ENCODE results near the gene LAMA4.

Gene LAMA4

GRCh38 chr6:112117554-112117953 lies 136.8 kb downstream of the LAMA4 start:
- Histone ChIP-seq H3K18ac (ENCODE audit: low read length) (no peak overlapping the region), H4K12ac (ENCODE audit: low read depth, low read length) (no peak overlapping the region), H2BK120ac (ENCODE audit: insufficient read depth, low read length, poor library complexity) (no peak overlapping the region), H2BK12ac (ENCODE audit: low read length) (no peak overlapping the region), H2AK5ac (ENCODE audit: low read length) (no peak overlapping the region), H3K4ac (ENCODE audit: low read depth, low read length) (no peak overlapping the region), H3K23ac (ENCODE audit: low read length) (no peak overlapping the region), H3K27ac (ENCODE audit: low read depth, low read length) (no peak overlapping the region), H4K91ac (ENCODE audit: low read depth, low read length) (no peak overlapping the region), H3K9ac (ENCODE audit: low read length) (no peak overlapping the region), H3K14ac (ENCODE audit: low read length) (no peak overlapping the region), H3K4me2 (ENCODE audit: low read length) (no peak overlapping the region), H3K79me1 (ENCODE audit: low read length) (no peaks in the 10 kb centered on the region), H2BK5ac (ENCODE audit: low read depth, low read length, poor library complexity) (no peak overlapping the region), H3K36me3 (ENCODE audit: control insufficient read depth in 1 of 2, insufficient read depth in 2 of 2, low read length in 2 of 2) (no peaks in the 10 kb centered on the region), H3K79me2 (ENCODE audit: control insufficient read depth, insufficient read depth, low read length, poor library complexity) (no peaks in the 10 kb centered on the region), H2AFZ (ENCODE audit: insufficient read depth, low read length, poor library complexity) (no peak overlapping the region), H3K4me3 (ENCODE audit: low read depth, low read length) (no peak overlapping the region), H3K9me3 (ENCODE audit: insufficient read depth, low read depth, low read length) (no peaks in the 10 kb centered on the region), H3K4me1 (ENCODE audit: control insufficient read depth in 1 of 2, insufficient read depth in 2 of 2, low read length in 2 of 2) (no peaks in the 10 kb centered on the region), H4K8ac (ENCODE audit: low read depth, low read length) (no peak overlapping the region), H3K27me3 (ENCODE audit: insufficient read depth, low read length) (no peaks in the 10 kb centered on the region)
- WGBS (ENCODE audit: extremely low coverage, insufficient coverage, insufficient read length): no CpG with 5 or more reads among the region's 1 CpG
- peak in 1 of 2 donors; percentile 31 for DNase-seq

DNA sequence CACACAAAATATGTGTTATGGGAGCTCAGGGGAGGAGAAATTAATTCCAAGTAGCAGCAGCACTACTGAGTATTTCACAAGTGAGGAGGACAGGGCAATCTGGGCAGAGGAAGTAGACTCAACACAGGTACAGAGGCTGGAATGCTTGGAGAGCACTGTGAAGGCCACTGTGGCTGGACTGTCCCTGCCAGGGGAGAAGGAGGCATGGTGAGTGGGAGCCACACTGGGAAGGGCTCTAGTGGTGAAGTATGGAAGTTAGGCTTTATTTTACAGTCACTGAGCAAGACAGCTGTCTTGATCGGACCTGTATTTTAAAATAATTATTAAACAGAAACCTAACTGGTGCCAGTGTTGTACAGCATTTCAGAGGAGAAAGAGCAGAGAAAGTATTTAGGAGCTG lies 138.1 kb downstream of the LAMA4 start:
- Histone ChIP-seq H3K14ac (ENCODE audit: low read length) (no peak overlapping the region), H3K27me3 (ENCODE audit: insufficient read depth, low read length) (no peaks in the 10 kb centered on the region), H3K18ac (ENCODE audit: low read length) (no peak overlapping the region), H3K4me2 (ENCODE audit: low read length) (no peak overlapping the region), H2BK120ac (ENCODE audit: insufficient read depth, low read length, poor library complexity) (no peak overlapping the region), H2BK12ac (ENCODE audit: low read length) (no peak overlapping the region), H3K9me3 (ENCODE audit: insufficient read depth, low read depth, low read length) (no peaks in the 10 kb centered on the region), H3K4me3 (ENCODE audit: low read depth, low read length) (no peak overlapping the region), H3K4me1 (ENCODE audit: control insufficient read depth in 1 of 2, insufficient read depth in 2 of 2, low read length in 2 of 2) (no peaks in the 10 kb centered on the region), H3K36me3 (ENCODE audit: control insufficient read depth in 1 of 2, insufficient read depth in 2 of 2, low read length in 2 of 2) (no peaks in the 10 kb centered on the region), H4K12ac (ENCODE audit: low read depth, low read length) (no peak overlapping the region), H4K91ac (ENCODE audit: low read depth, low read length) (no peak overlapping the region), H2AK5ac (ENCODE audit: low read length) (no peak overlapping the region), H3K79me2 (ENCODE audit: control insufficient read depth, insufficient read depth, low read length, poor library complexity) (no peaks in the 10 kb centered on the region), H2AFZ (ENCODE audit: insufficient read depth, low read length, poor library complexity) (no peak overlapping the region), H3K9ac (ENCODE audit: low read length) (no peak overlapping the region), H4K8ac (ENCODE audit: low read depth, low read length) (no peak overlapping the region), H3K23ac (ENCODE audit: low read length) (no peak overlapping the region), H2BK5ac (ENCODE audit: low read depth, low read length, poor library complexity) (no peak overlapping the region), H3K27ac (ENCODE audit: low read depth, low read length) (no peak overlapping the region), H3K79me1 (ENCODE audit: low read length) (no peaks in the 10 kb centered on the region), H3K4ac (ENCODE audit: low read depth, low read length) (no peak overlapping the region)
- no CpG with 5 or more reads among the region's 1 CpG for WGBS (ENCODE audit: extremely low coverage, insufficient coverage, insufficient read length)
- DNase-seq: no peak

- H2BK5ac ChIP-seq (ENCODE audit: low read depth, low read length, poor library complexity): no peak overlapping the region
- no peak overlapping the region for H3K18ac ChIP-seq (ENCODE audit: low read length)
- H3K4me3 ChIP-seq (ENCODE audit: low read depth, low read length): no peak overlapping the region
- H4K91ac ChIP-seq (ENCODE audit: low read depth, low read length): no peak overlapping the region
- no peak overlapping the region for H3K9ac ChIP-seq (ENCODE audit: low read length)
- H3K4me2 ChIP-seq (ENCODE audit: low read length): no peak overlapping the region
- no CpG with 5 or more reads among the region's 3 CpGs for WGBS (ENCODE audit: extremely low coverage, insufficient coverage, insufficient read length)
- no peak for DNase-seq
- no peak overlapping the region for H2BK12ac ChIP-seq (ENCODE audit: low read length)
- no peaks in the 10 kb centered on the region for H3K9me3 ChIP-seq (ENCODE audit: insufficient read depth, low read depth, low read length)
- H3K4ac ChIP-seq (ENCODE audit: low read depth, low read length): no peak overlapping the region
- no peak overlapping the region for H3K14ac ChIP-seq (ENCODE audit: low read length)
- no peak overlapping the region for H2AFZ ChIP-seq (ENCODE audit: insufficient read depth, low read length, poor library complexity)
- H4K8ac ChIP-seq (ENCODE audit: low read depth, low read length): no peak overlapping the region
- H3K79me1 ChIP-seq (ENCODE audit: low read length): no peaks in the 10 kb centered on the region
- H3K27ac ChIP-seq (ENCODE audit: low read depth, low read length): no peak overlapping the region
- H4K12ac ChIP-seq (ENCODE audit: low read depth, low read length): no peak overlapping the region
- no peak overlapping the region for H3K23ac ChIP-seq (ENCODE audit: low read length)
- H3K79me2 ChIP-seq (ENCODE audit: control insufficient read depth, insufficient read depth, low read length, poor library complexity): no peaks in the 10 kb centered on the region
- H3K27me3 ChIP-seq (ENCODE audit: insufficient read depth, low read length): no peaks in the 10 kb centered on the region
- no peaks in the 10 kb centered on the region for H3K36me3 ChIP-seq (ENCODE audit: control insufficient read depth in 1 of 2, insufficient read depth in 2 of 2, low read length in 2 of 2)
- H3K4me1 ChIP-seq (ENCODE audit: control insufficient read depth in 1 of 2, insufficient read depth in 2 of 2, low read length in 2 of 2): no peaks in the 10 kb centered on the region
- no peak overlapping the region for H2AK5ac ChIP-seq (ENCODE audit: low read length)
- H2BK120ac ChIP-seq (ENCODE audit: insufficient read depth, low read length, poor library complexity): no peak overlapping the region
Measured at GRCh38 chr6:112114577-112115223, 139.7 kb downstream of the LAMA4 start.

DNA sequence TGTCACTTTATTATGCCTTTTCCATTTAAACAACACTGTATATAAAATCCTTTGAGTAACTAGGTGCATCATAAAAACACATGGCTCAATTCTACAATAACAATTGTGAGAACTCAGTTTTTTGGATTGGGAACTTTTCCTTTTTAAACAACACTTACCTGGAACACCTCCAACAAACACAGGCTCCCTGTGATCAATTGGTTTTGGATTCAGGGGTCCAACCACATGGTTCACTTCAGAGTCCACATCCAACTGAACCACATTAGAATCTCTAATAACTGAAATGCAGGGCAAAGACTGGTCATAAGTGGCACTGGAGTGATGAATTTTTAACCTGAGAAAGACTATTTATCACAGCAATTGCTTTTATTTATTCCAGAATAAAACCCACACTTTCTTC lies 140.4 kb downstream of the LAMA4 start:
- no peak overlapping the region for H3K4me3 ChIP-seq (ENCODE audit: low read depth, low read length)
- H4K12ac ChIP-seq (ENCODE audit: low read depth, low read length): no peak overlapping the region
- no peak overlapping the region for H2AFZ ChIP-seq (ENCODE audit: insufficient read depth, low read length, poor library complexity)
- no peak overlapping the region for H4K8ac ChIP-seq (ENCODE audit: low read depth, low read length)
- no peaks in the 10 kb centered on the region for H3K27me3 ChIP-seq (ENCODE audit: insufficient read depth, low read length)
- no peak overlapping the region for H3K4me2 ChIP-seq (ENCODE audit: low read length)
- no peak overlapping the region for H3K4ac ChIP-seq (ENCODE audit: low read depth, low read length)
- no peak overlapping the region for H2BK5ac ChIP-seq (ENCODE audit: low read depth, low read length, poor library complexity)
- H3K9me3 ChIP-seq (ENCODE audit: insufficient read depth, low read depth, low read length): no peaks in the 10 kb centered on the region
- no peak overlapping the region for H2AK5ac ChIP-seq (ENCODE audit: low read length)
- DNase-seq: no peak
- H3K79me1 ChIP-seq (ENCODE audit: low read length): no peaks in the 10 kb centered on the region
- no peak overlapping the region for H2BK12ac ChIP-seq (ENCODE audit: low read length)
- no peaks in the 10 kb centered on the region for H3K79me2 ChIP-seq (ENCODE audit: control insufficient read depth, insufficient read depth, low read length, poor library complexity)
- H3K14ac ChIP-seq (ENCODE audit: low read length): no peak overlapping the region
- H2BK120ac ChIP-seq (ENCODE audit: insufficient read depth, low read length, poor library complexity): no peak overlapping the region
- H3K4me1 ChIP-seq (ENCODE audit: control insufficient read depth in 1 of 2, insufficient read depth in 2 of 2, low read length in 2 of 2): no peaks in the 10 kb centered on the region
- H3K18ac ChIP-seq (ENCODE audit: low read length): no peak overlapping the region
- H4K91ac ChIP-seq (ENCODE audit: low read depth, low read length): no peak overlapping the region
- no peak overlapping the region for H3K27ac ChIP-seq (ENCODE audit: low read depth, low read length)
- no peaks in the 10 kb centered on the region for H3K36me3 ChIP-seq (ENCODE audit: control insufficient read depth in 1 of 2, insufficient read depth in 2 of 2, low read length in 2 of 2)
- no peak overlapping the region for H3K9ac ChIP-seq (ENCODE audit: low read length)
- no peak overlapping the region for H3K23ac ChIP-seq (ENCODE audit: low read length)
